ENCODE results near the gene LYPD6B.

Gene LYPD6B

GRCh38 chr2:149082735-149083134 lies 44.2 kb downstream of the LYPD6B start:
- Histone ChIP-seq H3K79me2 (ENCODE audit: insufficient read depth, low read length) (no peaks in the 10 kb centered on the region), H3K36me3 (ENCODE audit: insufficient read depth, low read length) (no peaks in the 10 kb centered on the region), H3K4me1 (ENCODE audit: insufficient read depth, low read length, severe bottlenecking) (no peaks in the 10 kb centered on the region), H3K9me2 (ENCODE audit: low read depth, low read length) (no peaks in the 10 kb centered on the region), H3K4me3 (ENCODE audit: low read depth, low read length, poor library complexity, severe bottlenecking) (no peak overlapping the region), H3K4me2 (ENCODE audit: low read length) (no peak overlapping the region), H2AFZ (ENCODE audit: low read length) (no peak overlapping the region), H3F3A (ENCODE audit: insufficient read depth, low read length) (no peaks in the 10 kb centered on the region), H3K9me3 (ENCODE audit: low read length) (no peaks in the 10 kb centered on the region), H3K9ac (ENCODE audit: low read length) (no peak overlapping the region), H4K20me1 (ENCODE audit: insufficient read depth, low read length) (no peaks in the 10 kb centered on the region), H3K27me3 (ENCODE audit: insufficient read depth, low read length) (no peaks in the 10 kb centered on the region), H3K27ac (ENCODE audit: low read depth, low read length, poor library complexity, severe bottlenecking) (no peak overlapping the region)
- TF ChIP-seq EZH2 (IDR thresholded peaks at IDR 0.05; ENCODE audit: borderline replicate concordance, low read length) (no peak), CTCF (IDR thresholded peaks at IDR 0.05; ENCODE audit: low read length) (no peak)

GRCh38 chr2:149084924-149085795 lies 46.7 kb downstream of the LYPD6B start:
- H3K9me3 ChIP-seq (ENCODE audit: low read length): no peaks in the 10 kb centered on the region
- no peaks in the 10 kb centered on the region for H3K27me3 ChIP-seq (ENCODE audit: insufficient read depth, low read length)

GRCh38 chr2:149087751-149088150 lies 49.3 kb downstream of the LYPD6B start:
- H3K9me3 ChIP-seq (ENCODE audit: low read length): no peaks in the 10 kb centered on the region
- H3K79me2 ChIP-seq (ENCODE audit: insufficient read depth, low read length): no peaks in the 10 kb centered on the region
- H3K27ac ChIP-seq (ENCODE audit: low read depth, low read length, poor library complexity, severe bottlenecking): no peak overlapping the region
- no peaks in the 10 kb centered on the region for H3K27me3 ChIP-seq (ENCODE audit: insufficient read depth, low read length)
- H3K4me1 ChIP-seq (ENCODE audit: insufficient read depth, low read length, severe bottlenecking): no peaks in the 10 kb centered on the region
- TF ChIP-seq EZH2 (IDR thresholded peaks at IDR 0.05; ENCODE audit: borderline replicate concordance, low read length) (no peak), CTCF (IDR thresholded peaks at IDR 0.05; ENCODE audit: low read length) (peak; percentile 60; the same call in 1 of the 2 replicates)
- no peaks in the 10 kb centered on the region for H4K20me1 ChIP-seq (ENCODE audit: insufficient read depth, low read length)
- no peak overlapping the region for H3K9ac ChIP-seq (ENCODE audit: low read length)
- H3K4me3 ChIP-seq (ENCODE audit: low read depth, low read length, poor library complexity, severe bottlenecking): no peak overlapping the region
- no peaks in the 10 kb centered on the region for H3K36me3 ChIP-seq (ENCODE audit: insufficient read depth, low read length)
- H2AFZ ChIP-seq (ENCODE audit: low read length): no peak overlapping the region
- H3K4me2 ChIP-seq (ENCODE audit: low read length): no peak overlapping the region
- no peaks in the 10 kb centered on the region for H3K9me2 ChIP-seq (ENCODE audit: low read depth, low read length)
- no peaks in the 10 kb centered on the region for H3F3A ChIP-seq (ENCODE audit: insufficient read depth, low read length)

More at GRCh38 chr2:149084924-149085795, 46.7 kb downstream of the LYPD6B start:
- no peak for TF ChIP-seq EZH2 (IDR thresholded peaks at IDR 0.05; ENCODE audit: borderline replicate concordance, low read length)
- no peak for TF ChIP-seq CTCF (IDR thresholded peaks at IDR 0.05; ENCODE audit: low read length)
- Histone ChIP-seq H3K9ac (ENCODE audit: low read length) (no peak overlapping the region), H3K36me3 (ENCODE audit: insufficient read depth, low read length) (no peaks in the 10 kb centered on the region), H3K4me3 (ENCODE audit: low read depth, low read length, poor library complexity, severe bottlenecking) (no peak overlapping the region), H2AFZ (ENCODE audit: low read length) (no peak overlapping the region), H3F3A (ENCODE audit: insufficient read depth, low read length) (no peaks in the 10 kb centered on the region), H4K20me1 (ENCODE audit: insufficient read depth, low read length) (no peaks in the 10 kb centered on the region), H3K79me2 (ENCODE audit: insufficient read depth, low read length) (no peaks in the 10 kb centered on the region), H3K4me1 (ENCODE audit: insufficient read depth, low read length, severe bottlenecking) (no peaks in the 10 kb centered on the region), H3K4me2 (ENCODE audit: low read length) (no peak overlapping the region), H3K27ac (ENCODE audit: low read depth, low read length, poor library complexity, severe bottlenecking) (no peak overlapping the region), H3K9me2 (ENCODE audit: low read depth, low read length) (no peaks in the 10 kb centered on the region)

All from OCI-LY1 (cell line).